ENCODE measurements around the gene FOXE1.

Gene FOXE1

GRCh38 chr9:97848480-97849237, 4.4 kb upstream of the FOXE1 start:
- DNase-seq: no peak

- DNase-seq: no peak
Measured at GRCh38 chr9:97849980-97850379, 3.0 kb upstream of the FOXE1 start.

- DNase-seq: no peak
Measured at GRCh38 chr9:97850746-97851445, 2.1 kb upstream of the FOXE1 start.

GRCh38 chr9:97851446-97851883, 1.6 kb upstream of the FOXE1 start:
- DNase-seq: no peak

GRCh38 chr9:97852001-97852398, 1.0 kb upstream of the FOXE1 start:
- no peak for DNase-seq

GRCh38 chr9:97852399-97853055, 499 bp upstream of the FOXE1 start:
- no peak for DNase-seq

GRCh38 chr9:97853844-97854695, 1.0 kb downstream of the FOXE1 start:
- peak; percentile 69 for DNase-seq

GRCh38 chr9:97854696-97855485, 1.9 kb downstream of the FOXE1 start:
- DNase-seq: no peak

GRCh38 chr9:97855486-97855875, 2.5 kb downstream of the FOXE1 start:
- DNase-seq: no peak

GRCh38 chr9:97855899-97856298, 2.9 kb downstream of the FOXE1 start:
- no peak for DNase-seq

- no peak for DNase-seq
Measured at GRCh38 chr9:97856857-97857605, 4.0 kb downstream of the FOXE1 start.

GRCh38 chr9:97857606-97858392, 4.8 kb downstream of the FOXE1 start:
- DNase-seq: no peak

- DNase-seq: no peak
Measured at GRCh38 chr9:97858393-97858713, 5.3 kb downstream of the FOXE1 start.

- no peak for DNase-seq
Measured at GRCh38 chr9:97858826-97859225, 5.8 kb downstream of the FOXE1 start.

- no peak for DNase-seq
Measured at GRCh38 chr9:97859346-97859745, 6.3 kb downstream of the FOXE1 start.

GRCh38 chr9:97860451-97861147, 7.6 kb downstream of the FOXE1 start:
- no peak for DNase-seq

- DNase-seq: no peak
Measured at GRCh38 chr9:97861148-97861475, 8.1 kb downstream of the FOXE1 start.

GRCh38 chr9:97863314-97863713, 10.3 kb downstream of the FOXE1 start:
- no peak for DNase-seq

- no peak for DNase-seq
Measured at GRCh38 chr9:97864396-97864795, 11.4 kb downstream of the FOXE1 start.

- no peak for DNase-seq
Measured at GRCh38 chr9:97866300-97866699, 13.3 kb downstream of the FOXE1 start.

Measured in activated CD4-positive, alpha-beta T cell treated with anti-CD3 and anti-CD28 coated beads, Interleukin-2, amount 50 U/mL, for 16 hours (primary cell).